Stimulated activated memory B cell treated with anti-CD40 and anti-IgM and Interleukin-4, amounts not matched to agents 10 μg/mL and 1 μg/mL and 100 μg/mL, for 72 hours (primary cell): ENCODE data around the gene HEPH.
"Not testable (repeated sequence)": the region's sequence is repeated elsewhere in the genome, so short reads cannot be mapped to it uniquely, and the experiment has no call there.

Experiments used
- ATAC-seq: fragments of 150-1000 bp; cut with Tn5 transposase; 2 replicates; pipeline ENCODE4 v1.10.0; 2021
- H3K27ac Mint-ChIP-seq: one replicate; pipeline ENCODE4 v1.8.0; 2022; ENCODE audit warnings: mild to moderate bottlenecking, mixed read lengths
- H3K27me3 Mint-ChIP-seq: one replicate; pipeline ENCODE4 v1.8.0; 2022; ENCODE audit warnings: mixed read lengths
- H3K36me3 Mint-ChIP-seq: one replicate; pipeline ENCODE4 v1.8.0; 2022; ENCODE audit warnings: mixed read lengths
- H3K4me1 Mint-ChIP-seq: one replicate; pipeline ENCODE4 v1.8.0; 2022; ENCODE audit warnings: mixed read lengths
- H3K4me3 Mint-ChIP-seq: one replicate; pipeline ENCODE4 v1.8.0; 2022; ENCODE audit warnings: mild to moderate bottlenecking, moderate library complexity, mixed read lengths
- H3K9me3 Mint-ChIP-seq: one replicate; pipeline ENCODE4 v1.8.0; 2022; ENCODE audit warnings: mixed read lengths

HEPH gene

DNA sequence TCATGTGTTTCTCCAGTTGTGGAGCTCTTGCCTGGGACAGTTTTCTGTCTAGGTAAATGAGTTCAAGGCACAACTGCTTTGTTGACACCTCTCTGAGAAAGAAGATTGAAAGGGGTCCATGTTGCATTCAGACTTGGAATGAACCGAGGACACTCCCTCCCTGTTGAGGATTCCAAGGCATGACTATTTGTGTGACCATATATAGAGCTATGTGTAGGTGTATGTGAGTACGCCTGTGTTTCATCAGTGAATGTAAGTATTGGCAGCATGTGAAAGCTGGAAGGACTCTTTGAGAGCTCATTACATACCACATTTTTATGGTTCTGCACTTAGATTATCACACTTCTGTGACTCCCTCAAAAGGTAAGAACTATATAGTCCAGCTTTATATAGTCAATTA is 3.4 kb downstream of the HEPH start:
- H3K9me3 Mint-ChIP-seq, result no peaks in the 10 kb centered on the region

DNA sequence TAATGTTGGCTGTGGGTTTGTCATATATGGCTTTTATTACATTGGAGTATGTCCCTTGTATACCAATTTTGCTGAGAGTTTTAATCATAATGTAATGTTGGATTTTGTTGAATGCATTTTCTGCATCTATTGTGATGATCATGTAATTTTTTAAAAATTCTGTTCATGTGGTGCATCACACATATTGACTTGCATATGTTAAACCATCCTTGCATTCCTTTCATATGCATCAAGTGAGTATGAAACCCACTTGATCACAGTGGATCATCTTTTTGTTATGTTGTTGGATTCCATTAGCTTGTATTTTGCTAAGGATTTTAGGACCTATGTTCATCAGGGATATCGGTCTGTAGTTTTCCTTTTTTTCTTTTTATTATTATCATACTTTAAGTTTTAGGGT is 12.1 kb downstream of the HEPH start:
- Mint-ChIP-seq H3K4me1 (no peaks in the 10 kb centered on the region), H3K36me3 (no peaks in the 10 kb centered on the region), H3K27ac (no peak overlapping the region), H3K27me3 (no peaks in the 10 kb centered on the region), H3K4me3 (no peak overlapping the region), H3K9me3 (peaks cover 5% of the 10 kb centered on the region)
- ATAC-seq, result no peak

More for the DNA sequence above, 3.4 kb downstream of the HEPH start:
- Mint-ChIP-seq H3K27me3 (no peaks in the 10 kb centered on the region), H3K4me3 (no peak overlapping the region), H3K4me1 (no peaks in the 10 kb centered on the region), H3K27ac (no peak overlapping the region), H3K36me3 (no peaks in the 10 kb centered on the region)
- no peak for ATAC-seq

DNA sequence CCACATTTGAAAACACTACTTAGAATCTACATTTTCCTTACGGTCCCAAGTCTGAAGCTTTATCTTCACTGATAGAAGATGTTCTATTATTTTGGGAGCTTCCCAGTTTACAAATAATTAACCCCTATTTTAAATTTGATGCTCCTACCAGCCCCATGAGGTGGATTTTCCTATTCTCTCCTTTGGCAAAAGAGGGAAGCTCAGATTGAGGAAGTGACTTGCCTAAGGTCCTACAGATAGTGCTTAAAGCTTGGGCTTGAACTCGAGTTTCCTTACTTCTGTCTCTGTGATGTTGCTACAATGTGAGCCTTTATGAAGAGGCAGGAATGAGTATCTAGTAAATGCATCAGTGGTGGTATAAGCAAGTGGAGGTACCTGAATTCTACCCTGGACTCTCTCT is 27.5 kb downstream of the HEPH start:
- no peak overlapping the region for H3K27ac Mint-ChIP-seq
- no peaks in the 10 kb centered on the region for H3K27me3 Mint-ChIP-seq
- no peak overlapping the region for H3K4me3 Mint-ChIP-seq
- no peaks in the 10 kb centered on the region for H3K9me3 Mint-ChIP-seq
- no peaks in the 10 kb centered on the region for H3K36me3 Mint-ChIP-seq
- ATAC-seq, result no peak
- H3K4me1 Mint-ChIP-seq, result peaks cover 6% of the 10 kb centered on the region

DNA sequence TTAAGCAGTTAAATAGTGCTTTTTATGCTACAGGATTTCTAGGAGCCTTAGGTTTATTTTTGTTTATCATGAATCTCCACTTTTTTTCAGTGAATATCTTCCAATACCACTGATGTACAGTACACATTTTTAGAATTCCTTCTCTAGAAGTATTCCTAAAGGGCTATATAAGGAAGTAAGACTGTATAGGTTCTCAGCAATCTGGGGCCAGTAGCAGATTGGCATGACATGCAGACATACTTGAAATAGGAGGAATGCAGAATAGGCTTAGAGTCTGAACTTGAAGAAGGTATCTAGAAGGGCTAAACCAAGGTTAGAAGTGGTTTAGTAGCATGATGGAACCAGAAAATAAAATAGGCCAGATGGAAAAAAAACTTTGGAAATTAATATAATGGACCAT is 29.8 kb downstream of the HEPH start:
- Mint-ChIP-seq H3K36me3 (no peaks in the 10 kb centered on the region), H3K27ac (no peak overlapping the region)

DNA sequence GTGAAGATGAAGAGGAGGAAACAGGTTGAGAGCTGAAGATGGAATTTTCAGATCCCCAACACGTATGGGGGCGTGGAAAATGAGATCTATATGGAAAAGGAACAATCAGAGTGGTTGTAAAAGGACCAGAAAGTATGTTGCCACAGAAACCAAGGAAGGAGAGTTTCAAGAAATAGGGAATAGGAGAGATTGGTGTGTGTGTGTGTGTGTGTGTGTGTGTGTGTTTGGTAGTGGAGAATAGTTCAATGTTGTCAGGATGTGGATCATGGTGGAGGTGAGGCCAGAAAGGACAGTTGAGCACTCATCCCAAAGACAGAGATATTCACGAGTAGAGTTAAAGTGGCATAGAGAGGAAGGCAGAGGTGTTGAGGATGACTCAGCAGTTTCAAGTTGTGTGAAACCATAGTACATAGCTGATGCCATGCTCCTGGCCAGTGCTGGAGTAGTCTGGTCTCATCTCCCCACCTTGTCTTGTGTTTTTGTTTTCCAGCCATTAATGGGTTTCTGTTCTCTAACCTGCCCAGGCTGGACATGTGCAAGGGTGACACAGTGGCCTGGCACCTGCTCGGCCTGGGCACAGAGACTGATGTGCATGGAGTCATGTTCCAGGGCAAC is 36.1 kb downstream of the HEPH start:
- Mint-ChIP-seq H3K27ac (peak overlapping the region; percentile 21), H3K4me3 (no peak overlapping the region), H3K36me3 (no peaks in the 10 kb centered on the region), H3K9me3 (no peaks in the 10 kb centered on the region), H3K27me3 (peaks cover 16% of the 10 kb centered on the region), H3K4me1 (peaks cover 23% of the 10 kb centered on the region)
- no peak for ATAC-seq

More for the DNA sequence above, 29.8 kb downstream of the HEPH start:
- Mint-ChIP-seq H3K4me1 (peaks cover 6% of the 10 kb centered on the region), H3K9me3 (no peaks in the 10 kb centered on the region), H3K4me3 (no peak overlapping the region), H3K27me3 (peaks cover 8% of the 10 kb centered on the region)
- no peak for ATAC-seq

DNA sequence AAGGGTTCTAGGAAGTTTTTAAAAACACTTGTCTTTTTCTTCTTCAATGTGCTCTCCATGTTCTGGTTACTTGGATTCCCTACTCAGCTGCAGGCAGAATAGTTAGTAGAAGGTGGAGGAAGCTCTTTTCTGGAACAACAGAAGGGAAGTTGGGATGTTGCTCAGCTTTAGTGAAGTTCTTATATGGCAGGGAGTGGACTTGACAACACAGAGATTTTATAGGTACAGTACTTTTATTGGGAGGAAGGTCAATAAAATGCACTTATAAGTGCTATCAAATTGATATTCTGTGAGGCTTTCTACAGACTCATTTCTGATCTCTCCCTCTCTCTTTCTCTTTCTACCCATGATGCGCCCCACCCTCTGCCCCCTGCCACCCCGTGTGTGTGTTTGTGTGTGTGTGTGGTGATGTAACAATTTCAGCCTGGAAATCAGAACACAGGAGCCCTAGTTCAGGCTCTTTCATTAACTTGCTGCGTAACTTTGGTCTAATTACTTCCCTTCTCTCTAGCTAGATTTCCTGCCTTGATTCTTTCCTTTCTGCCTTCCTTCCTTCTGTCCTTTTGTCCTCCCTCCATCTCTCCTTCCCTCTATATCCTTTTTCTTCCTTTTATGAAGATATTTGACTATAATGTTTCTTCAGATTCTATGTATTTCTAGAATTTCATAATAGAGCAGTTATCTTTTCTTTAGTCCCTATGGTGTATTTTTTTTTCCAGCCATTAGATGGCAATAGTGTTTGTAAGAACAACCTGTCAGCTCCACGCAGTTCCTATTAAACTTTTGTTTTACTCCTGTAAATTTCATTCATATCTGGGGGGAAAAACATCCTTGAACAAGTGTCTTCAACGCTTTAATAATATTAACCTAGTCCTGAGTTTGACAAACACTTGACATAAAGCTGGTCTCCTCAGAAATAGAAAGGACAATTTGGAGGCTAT is 37.1 kb downstream of the HEPH start:
- no peaks in the 10 kb centered on the region for H3K36me3 Mint-ChIP-seq
- peak overlapping the region; percentile 62 for H3K27ac Mint-ChIP-seq
- H3K4me1 Mint-ChIP-seq, result peaks cover 23% of the 10 kb centered on the region
- ATAC-seq, result no peak
- H3K27me3 Mint-ChIP-seq, result peaks cover 16% of the 10 kb centered on the region
- no peak overlapping the region for H3K4me3 Mint-ChIP-seq
- H3K9me3 Mint-ChIP-seq, result no peaks in the 10 kb centered on the region

DNA sequence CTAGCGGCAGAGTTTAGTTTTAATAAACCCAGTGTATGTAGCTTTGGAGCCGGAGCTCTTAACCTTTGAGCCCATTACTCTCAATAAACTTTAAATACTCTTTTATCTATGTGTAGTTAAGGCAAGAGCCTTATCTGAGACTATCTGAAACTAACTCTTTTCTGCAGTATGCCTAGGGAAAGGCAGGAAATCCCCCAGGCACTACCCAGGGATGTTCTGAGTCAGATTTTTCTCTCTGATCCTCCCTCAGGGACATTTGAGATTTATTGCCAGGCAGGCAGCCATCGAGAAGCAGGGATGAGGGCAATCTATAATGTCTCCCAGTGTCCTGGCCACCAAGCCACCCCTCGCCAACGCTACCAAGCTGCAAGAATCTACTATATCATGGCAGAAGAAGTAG is 39.1 kb downstream of the HEPH start:
- no peaks in the 10 kb centered on the region for H3K9me3 Mint-ChIP-seq
- no peaks in the 10 kb centered on the region for H3K36me3 Mint-ChIP-seq
- ATAC-seq, result no peak
- H3K27me3 Mint-ChIP-seq, result peaks cover 15% of the 10 kb centered on the region
- H3K4me1 Mint-ChIP-seq, result peaks cover 23% of the 10 kb centered on the region
- no peak overlapping the region for H3K27ac Mint-ChIP-seq
- no peak overlapping the region for H3K4me3 Mint-ChIP-seq

DNA sequence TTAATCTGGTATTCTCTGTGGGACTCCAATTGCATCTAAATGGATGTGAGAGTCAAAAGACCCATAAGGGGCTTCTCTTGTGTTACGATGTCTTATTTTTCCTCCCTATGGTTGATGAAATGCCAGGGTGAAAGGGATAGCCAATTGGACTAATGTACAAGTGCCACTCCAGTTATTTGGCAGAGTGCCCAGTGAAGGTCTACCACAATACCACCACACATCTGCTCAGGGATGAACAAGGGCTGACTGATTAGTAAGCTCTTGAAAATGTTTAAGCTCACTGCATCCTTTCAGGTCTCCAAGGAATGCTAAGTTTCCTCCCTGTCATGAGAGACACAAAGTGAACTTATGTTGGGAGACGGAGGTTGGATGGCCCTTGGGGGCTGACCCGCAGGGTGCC is 57.8 kb downstream of the HEPH start:
- no peak for ATAC-seq

DNA sequence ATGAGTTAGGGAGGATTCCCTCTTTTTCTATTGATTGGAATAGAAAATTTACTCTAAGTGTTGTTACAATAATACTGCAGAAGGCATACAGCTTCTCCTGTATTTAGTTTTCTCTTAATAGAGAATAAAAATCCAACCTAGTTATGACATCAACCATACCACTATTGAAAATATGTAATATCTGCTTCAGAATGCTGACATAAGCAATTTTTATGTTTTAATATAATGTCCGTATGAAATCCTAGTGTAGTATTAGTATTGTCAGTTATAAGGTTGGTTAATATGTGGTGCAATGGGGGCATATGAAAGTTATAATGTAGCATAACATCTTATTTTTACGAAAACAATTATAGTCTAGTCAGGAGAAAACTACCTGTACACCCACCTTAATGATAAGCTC is 68.2 kb downstream of the HEPH start:
- Mint-ChIP-seq H3K9me3 (peaks cover 4% of the 10 kb centered on the region), H3K4me3 (no peak overlapping the region), H3K27ac (no peak overlapping the region), H3K27me3 (peaks cover 6% of the 10 kb centered on the region), H3K4me1 (no peaks in the 10 kb centered on the region), H3K36me3 (no peaks in the 10 kb centered on the region)
- no peak for ATAC-seq

More for the DNA sequence above, 57.8 kb downstream of the HEPH start:
- peaks cover 6% of the 10 kb centered on the region for H3K27me3 Mint-ChIP-seq
- no peak overlapping the region for H3K4me3 Mint-ChIP-seq
- no peak overlapping the region for H3K27ac Mint-ChIP-seq
- H3K9me3 Mint-ChIP-seq, result peaks cover 4% of the 10 kb centered on the region
- no peaks in the 10 kb centered on the region for H3K4me1 Mint-ChIP-seq
- no peaks in the 10 kb centered on the region for H3K36me3 Mint-ChIP-seq

DNA sequence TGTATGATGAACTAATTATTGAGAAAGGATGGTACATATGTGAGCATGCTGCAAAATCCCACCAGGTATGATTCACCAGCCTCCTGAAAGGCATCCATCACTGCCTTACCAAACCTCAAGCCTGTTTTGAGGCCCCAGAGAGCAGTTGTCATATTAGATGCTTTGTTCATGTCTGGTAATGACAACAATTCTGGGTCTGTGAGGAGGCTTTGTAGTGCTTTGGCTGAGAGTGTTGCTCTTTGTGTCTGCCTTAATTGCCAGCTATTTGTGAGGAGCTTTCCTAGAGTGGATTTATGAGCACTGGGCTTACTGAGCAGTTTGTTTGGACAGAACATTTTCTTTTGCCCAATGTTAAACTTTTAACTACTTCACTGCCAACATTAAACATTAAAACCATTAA is 69.2 kb downstream of the HEPH start:
- H3K27ac Mint-ChIP-seq, result no peak overlapping the region
- peaks cover 11% of the 10 kb centered on the region for H3K27me3 Mint-ChIP-seq
- H3K4me1 Mint-ChIP-seq, result no peaks in the 10 kb centered on the region
- H3K36me3 Mint-ChIP-seq, result no peaks in the 10 kb centered on the region
- peaks cover 4% of the 10 kb centered on the region for H3K9me3 Mint-ChIP-seq
- H3K4me3 Mint-ChIP-seq, result no peak overlapping the region
- no peak for ATAC-seq

DNA sequence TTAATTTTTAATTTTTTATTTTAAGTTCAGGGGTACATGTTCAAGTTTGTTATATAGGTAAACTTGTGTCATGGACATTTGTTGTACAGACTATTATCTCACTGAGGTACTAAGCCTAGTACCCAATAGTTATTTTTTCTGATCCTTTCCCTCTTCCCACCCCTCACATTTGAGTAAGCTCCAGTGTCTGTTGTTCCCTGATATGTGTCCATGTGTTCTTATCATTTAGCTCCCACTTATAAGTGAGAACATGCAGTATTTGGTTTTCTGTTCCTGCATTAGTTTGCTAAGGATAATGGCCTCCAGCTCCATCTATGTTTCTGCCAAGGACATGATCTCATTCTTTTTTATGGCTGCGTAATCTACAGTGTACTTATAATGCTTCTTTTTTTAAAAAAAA is 69.9 kb downstream of the HEPH start:
- not testable (repeated sequence) for H3K9me3 Mint-ChIP-seq, ATAC-seq, H3K4me3 Mint-ChIP-seq, H3K27ac Mint-ChIP-seq, H3K4me1 Mint-ChIP-seq, H3K36me3 Mint-ChIP-seq
- H3K27me3 Mint-ChIP-seq, result peaks cover 11% of the 10 kb centered on the region

DNA sequence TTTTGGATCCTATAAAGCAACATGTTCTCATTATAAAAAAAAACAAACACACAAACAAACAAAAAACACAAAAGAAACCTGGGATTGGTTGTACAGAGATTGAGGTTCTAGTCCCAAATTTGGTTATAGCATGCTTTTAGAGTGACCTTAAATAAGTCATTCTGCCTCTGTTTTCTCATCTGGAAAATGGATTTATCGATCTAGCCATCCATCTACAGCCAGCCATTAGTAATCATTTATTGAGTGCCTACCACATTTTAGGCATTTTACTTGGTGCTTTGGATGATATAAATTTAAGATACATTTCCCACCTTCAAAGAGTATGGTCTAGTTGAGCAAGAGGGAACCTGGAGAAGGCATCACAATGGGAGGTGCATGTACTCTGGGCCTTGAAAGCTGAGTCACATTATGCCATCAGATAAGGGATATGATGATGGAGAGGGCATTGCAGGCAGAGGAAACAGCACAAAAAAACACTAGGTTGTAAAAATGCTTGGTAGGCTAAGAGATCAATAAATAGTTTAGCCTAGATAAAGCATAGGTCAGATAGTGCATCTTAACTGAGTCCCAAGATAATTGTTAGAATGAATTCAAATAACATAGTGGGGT is 91.4 kb downstream of the HEPH start:
- H3K4me1 Mint-ChIP-seq, result no peaks in the 10 kb centered on the region
- no peak for ATAC-seq
- H3K27ac Mint-ChIP-seq, result no peak overlapping the region
- peaks cover 6% of the 10 kb centered on the region for H3K9me3 Mint-ChIP-seq
- H3K36me3 Mint-ChIP-seq, result no peaks in the 10 kb centered on the region
- H3K4me3 Mint-ChIP-seq, result no peak overlapping the region
- H3K27me3 Mint-ChIP-seq, result peaks cover 11% of the 10 kb centered on the region

DNA sequence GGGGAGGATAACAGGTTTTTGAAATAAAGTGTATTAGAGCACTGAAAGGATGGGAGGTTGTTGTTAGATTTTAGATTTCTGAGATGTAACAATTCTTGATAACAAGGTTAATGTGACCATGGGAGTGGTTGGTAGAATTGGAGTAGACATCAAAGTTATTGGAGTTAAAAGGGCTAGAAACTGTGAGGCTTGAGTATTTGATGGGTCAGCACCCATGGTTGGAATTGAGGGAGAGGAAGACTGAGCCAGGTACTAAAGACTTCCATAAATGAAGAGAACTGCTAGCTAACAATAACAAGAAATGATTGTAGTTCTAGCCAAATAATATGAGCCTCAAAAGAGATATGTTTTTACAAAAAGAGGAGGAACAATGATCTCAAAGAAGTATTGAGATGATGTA is 98.8 kb downstream of the HEPH start:
- H3K9me3 Mint-ChIP-seq, result no peaks in the 10 kb centered on the region
- H3K4me1 Mint-ChIP-seq, result no peaks in the 10 kb centered on the region
- peaks cover 12% of the 10 kb centered on the region for H3K27me3 Mint-ChIP-seq
- ATAC-seq, result no peak
- no peaks in the 10 kb centered on the region for H3K36me3 Mint-ChIP-seq
- H3K4me3 Mint-ChIP-seq, result no peak overlapping the region
- no peak overlapping the region for H3K27ac Mint-ChIP-seq
